IMR-90 (cell line): Measurements from ENCODE around the gene ITPR2.

Source experiments
- CEBPB ChIP-seq: IDR thresholded peaks from 2 replicates; pipeline ENCODE4 v1.6.1; 2012; ENCODE audit warnings: low read depth, low read length, improper control_type of control experiment
- CHD1 ChIP-seq: IDR thresholded peaks from 2 replicates; pipeline ENCODE4 v1.6.1; 2012; ENCODE audit warnings: low read depth, low read length, improper control_type of control experiment
- CTCF ChIP-seq: conservative IDR thresholded peaks from 2 replicates; pipeline ENCODE4 v1.5.1; 2012; ENCODE audit warnings: mild to moderate bottlenecking, low read depth, low read length, improper control_type of control experiment
- MAFK ChIP-seq: IDR thresholded peaks from 2 replicates; pipeline ENCODE4 v1.6.1; 2012; ENCODE audit warnings: low read depth, low read length, improper control_type of control experiment
- POLR2A ChIP-seq: IDR thresholded peaks from 2 replicates; pipeline ENCODE4 v1.6.1; 2012; ENCODE audit warnings: mild to moderate bottlenecking, low read depth, low read length
- RAD21 ChIP-seq: IDR thresholded peaks from 2 replicates; pipeline ENCODE4 v1.6.1; 2012; ENCODE audit warnings: low read length, improper control_type of control experiment
- RCOR1 ChIP-seq: IDR thresholded peaks from 2 replicates; pipeline ENCODE4 v1.6.1; 2012; ENCODE audit warnings: mild to moderate bottlenecking, low read length, improper control_type of control experiment; ENCODE audit not compliant: insufficient replicate concordance
- RFX5 ChIP-seq: IDR thresholded peaks from 2 replicates; pipeline ENCODE4 v1.8.0; 2012; ENCODE audit warnings: low read depth, mild to moderate bottlenecking, low read length, moderate library complexity
- SMC3 ChIP-seq: fragments of 150-350 bp; IDR thresholded peaks from 2 replicates; pipeline ENCODE4 v1.6.1; 2016; ENCODE audit warnings: low read depth, mild to moderate bottlenecking, antibody characterized with exemption, low read length, moderate library complexity
- USF2 ChIP-seq: fragments of 150-350 bp; IDR thresholded peaks from 2 replicates; pipeline ENCODE4 v1.6.1; 2017; ENCODE audit warnings: mild to moderate bottlenecking, antibody characterized with exemption, low read length, low read depth
- TF ChIP-seq, protein P1 (sequence below): fragments of 150-350 bp; IDR thresholded peaks from 2 replicates; pipeline ENCODE4 v1.6.1; 2016; ENCODE audit warnings: low read depth, mild to moderate bottlenecking, low read length, moderate library complexity, borderline replicate concordance

GRCh38 chr12:26410689-26411088, 422.3 kb downstream of the ITPR2 start:
- TF ChIP-seq POLR2A (no peak), CTCF (no peak), RFX5 (no peak), USF2 (no peak), CEBPB (no peak), RAD21 (no peak), MAFK (no peak), CHD1 (no peak), RCOR1 (no peak), SMC3 (no peak)
- TF ChIP-seq, protein P1, sequence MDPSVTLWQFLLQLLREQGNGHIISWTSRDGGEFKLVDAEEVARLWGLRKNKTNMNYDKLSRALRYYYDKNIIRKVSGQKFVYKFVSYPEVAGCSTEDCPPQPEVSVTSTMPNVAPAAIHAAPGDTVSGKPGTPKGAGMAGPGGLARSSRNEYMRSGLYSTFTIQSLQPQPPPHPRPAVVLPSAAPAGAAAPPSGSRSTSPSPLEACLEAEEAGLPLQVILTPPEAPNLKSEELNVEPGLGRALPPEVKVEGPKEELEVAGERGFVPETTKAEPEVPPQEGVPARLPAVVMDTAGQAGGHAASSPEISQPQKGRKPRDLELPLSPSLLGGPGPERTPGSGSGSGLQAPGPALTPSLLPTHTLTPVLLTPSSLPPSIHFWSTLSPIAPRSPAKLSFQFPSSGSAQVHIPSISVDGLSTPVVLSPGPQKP: no peak
